ENCODE measurements around the gene FAM83E. TPM values are rescaled to one million over a fixed set of nuclear protein-coding genes. Genes with fewer than 3 reads are reported as not detected.

The FAM83E gene
- polyA plus RNA-seq, 3 donors = not detected

DNA sequence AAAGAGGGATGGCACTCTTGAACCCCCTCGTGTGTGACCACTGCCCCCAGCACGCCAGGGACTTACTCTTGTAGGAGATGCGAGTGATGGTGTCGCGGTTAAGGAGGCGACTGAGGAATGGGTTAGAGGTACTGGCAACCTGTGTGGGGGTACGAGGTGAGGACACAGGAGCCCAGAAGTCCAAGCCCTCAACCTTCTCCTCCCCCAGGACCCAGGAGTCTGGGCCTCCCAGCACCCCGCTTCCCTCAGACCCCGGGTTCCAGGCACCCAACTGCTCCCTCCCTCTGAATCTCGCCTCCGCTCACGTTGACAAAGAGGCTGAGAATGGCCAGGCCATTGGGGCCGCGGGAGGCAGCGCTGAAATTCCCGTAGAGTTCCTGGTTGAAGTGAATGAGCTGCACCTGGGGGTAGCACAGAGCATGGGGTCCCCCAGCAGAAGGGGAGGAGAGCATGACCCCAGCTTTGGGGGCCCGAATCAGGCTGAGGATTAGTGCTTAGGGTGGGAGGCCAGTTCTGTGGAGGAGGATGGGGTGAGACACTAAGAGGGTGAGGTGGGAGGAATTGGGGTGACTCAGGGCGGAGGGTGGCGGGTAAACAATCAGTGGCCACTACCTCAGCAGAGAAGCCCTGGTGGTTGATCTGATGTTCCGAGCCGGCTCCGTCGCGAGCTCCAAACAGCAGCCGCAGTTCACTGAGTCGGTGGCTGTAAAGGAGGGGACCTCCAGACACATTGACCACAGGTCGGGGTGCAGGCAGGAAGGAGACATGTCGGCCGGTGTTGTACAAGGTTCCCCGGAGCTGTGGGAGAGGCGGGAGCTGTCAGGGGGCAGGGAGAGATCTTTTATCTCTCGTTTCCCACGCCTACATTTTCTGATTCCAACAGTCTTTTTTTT is 24.9 kb upstream of the FAM83E start:
- H3K4me1 Mint-ChIP-seq = peaks cover 34% of the 10 kb centered on the region
- intact Hi-C loops (cut with micrococcal nuclease) = loop anchor here (5.0 to 10.0 kb wide), 6 partner anchors 38 to 328 kb away; partner anchors contain the start of genes FTL (in 2 of the 2), EMP3 (in 1 of the 2), HSD17B14 (in 1 of the 2) and MAMSTR (in 1 of the 2)
- Histone ChIP-seq H4K20me1 (ENCODE audit: insufficient read depth, low read length) (peaks cover 4% of the 10 kb centered on the region), H2AFZ (ENCODE audit: insufficient read depth, low read depth, low read length, poor library complexity, severe bottlenecking) (no peak overlapping the region), H3K79me2 (ENCODE audit: insufficient read depth, low read length) (peaks cover 27% of the 10 kb centered on the region), H3K4me2 (replicated peaks; ENCODE audit: extremely low read depth, low read length, poor library complexity, severe bottlenecking) (no peak overlapping the region), H3K9me3 (replicated peaks in 1 of 2; ENCODE audit: control insufficient read depth in 1 of 2, insufficient read depth in 1 of 2, low read length in 2 of 2) (no peaks in the 10 kb centered on the region), H3K27me3 (ENCODE audit: control insufficient read depth in 2 of 2, insufficient read depth in 2 of 2, low read length in 2 of 2) (no peaks in the 10 kb centered on the region), H3K9ac (ENCODE audit: insufficient read depth, low read length, poor library complexity, severe bottlenecking) (no peak overlapping the region), H3K36me3 (replicated peaks in 1 of 2; ENCODE audit: control insufficient read depth in 1 of 2, insufficient read depth in 2 of 2, low read length in 2 of 2) (no peaks in the 10 kb centered on the region), H3K27ac (ENCODE audit: low read depth in 1 of 2, low read length in 2 of 2) (peak overlapping the region; percentile 95 to 96), H3K4me1 (ENCODE audit: control insufficient read depth in 1 of 2, insufficient read depth in 2 of 2, low read length in 2 of 2) (peaks cover 24 to 54% of the 10 kb centered on the region in 2 donors), H3K4me3 (replicated peaks in 1 of 3; ENCODE audit: low read depth in 2 of 3, low read length in 3 of 3) (no peak overlapping the region)
- DNase-seq = peak in 1 of 3 donors; percentile 16
- peaks cover 0 to 3% (median 2%) of the 10 kb centered on the region in 7 donors for H3K9me3 Mint-ChIP-seq
- H3K27ac Mint-ChIP-seq = peak overlapping the region in 6 of 7 donors; percentile 53 to 99 (median 97)
- peak overlapping the region; percentile 59 to 73 for H3K4me3 Mint-ChIP-seq
- TF ChIP-seq CTCF (IDR thresholded peaks at IDR 0.05) = no peak
- H3K36me3 Mint-ChIP-seq = peaks cover 3 to 5% of the 10 kb centered on the region in 2 donors
- WGBS (ENCODE audit: insufficient coverage) = 91% methylated on average over 16 of the region's 33 CpGs
- H3K27me3 Mint-ChIP-seq (ENCODE audit: low read depth in 3 of 3) = peaks cover 3 to 12% (median 11%) of the 10 kb centered on the region in 3 donors

DNA sequence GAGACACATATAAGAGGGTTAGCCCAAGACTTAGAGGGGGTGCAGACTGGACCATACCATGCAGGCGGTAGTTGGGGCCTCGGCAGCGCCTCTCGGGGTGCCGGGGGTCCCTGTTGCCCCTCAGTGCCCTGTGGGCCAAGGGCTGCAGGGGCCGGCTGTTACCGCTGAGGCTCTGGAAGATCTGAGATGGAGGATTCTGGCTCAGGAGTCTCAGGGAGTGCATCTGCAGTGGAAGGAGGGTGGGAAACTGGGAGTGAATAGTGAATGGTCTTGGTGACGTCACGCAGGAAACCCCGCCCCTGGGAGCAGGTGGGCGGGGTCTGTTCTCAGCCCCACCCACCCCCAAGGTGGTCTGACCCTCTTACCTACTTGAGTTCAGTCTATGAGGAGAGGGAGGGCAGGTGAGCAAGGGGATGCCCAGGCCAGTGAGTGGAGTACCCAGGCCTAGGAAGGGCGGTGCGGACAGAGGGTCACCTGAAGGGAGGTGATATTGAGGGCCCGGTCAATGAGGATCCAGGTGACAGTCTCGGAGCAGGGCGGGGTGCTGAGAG is 24.0 kb upstream of the FAM83E start:
- Mint-ChIP-seq H3K36me3 (peaks cover 3 to 5% of the 10 kb centered on the region in 2 donors), H3K27me3 (ENCODE audit: low read depth in 3 of 3) (peaks cover 3 to 11% (median 9%) of the 10 kb centered on the region in 3 donors), H3K4me3 (peak overlapping the region; percentile 98 to 99), H3K4me1 (peaks cover 35% of the 10 kb centered on the region), H3K27ac (peak overlapping the region; percentile 96 to 99 (median 99)), H3K9me3 (peaks cover 0 to 3% (median 1%) of the 10 kb centered on the region in 7 donors)
- Histone ChIP-seq H2AFZ (ENCODE audit: insufficient read depth, low read depth, low read length, poor library complexity, severe bottlenecking) (peak overlapping the region; percentile 77), H4K20me1 (ENCODE audit: insufficient read depth, low read length) (peaks cover 7% of the 10 kb centered on the region), H3K9ac (ENCODE audit: insufficient read depth, low read length, poor library complexity, severe bottlenecking) (peak overlapping the region; percentile 84), H3K27ac (ENCODE audit: low read depth in 1 of 2, low read length in 2 of 2) (peak overlapping the region; percentile 95 to 96), H3K4me2 (replicated peaks; ENCODE audit: extremely low read depth, low read length, poor library complexity, severe bottlenecking) (peak overlapping the region; percentile 93), H3K36me3 (replicated peaks in 1 of 2; ENCODE audit: control insufficient read depth in 1 of 2, insufficient read depth in 2 of 2, low read length in 2 of 2) (no peaks in the 10 kb centered on the region), H3K4me3 (replicated peaks in 1 of 3; ENCODE audit: low read depth in 2 of 3, low read length in 3 of 3) (peak overlapping the region; percentile 70 to 86 (median 84)), H3K9me3 (replicated peaks in 1 of 2; ENCODE audit: control insufficient read depth in 1 of 2, insufficient read depth in 1 of 2, low read length in 2 of 2) (no peaks in the 10 kb centered on the region), H3K27me3 (ENCODE audit: control insufficient read depth in 2 of 2, insufficient read depth in 2 of 2, low read length in 2 of 2) (no peaks in the 10 kb centered on the region), H3K79me2 (ENCODE audit: insufficient read depth, low read length) (peaks cover 32% of the 10 kb centered on the region), H3K4me1 (ENCODE audit: control insufficient read depth in 1 of 2, insufficient read depth in 2 of 2, low read length in 2 of 2) (peaks cover 32 to 59% of the 10 kb centered on the region in 2 donors)
- WGBS (ENCODE audit: insufficient coverage) = 100% methylated on average over 10 of the region's 16 CpGs
- TF ChIP-seq CTCF (IDR thresholded peaks at IDR 0.05) = no peak
- no peak for DNase-seq
- intact Hi-C loops (cut with micrococcal nuclease) = loop anchor here (5.0 to 10.0 kb wide), 3 partner anchors 314 to 328 kb away; partner anchors contain the start of genes FTL (in 2 of the 2) and EMP3 (in 1 of the 2)
